GM12892 (cell line): Measurements from ENCODE around the gene SRCIN1.

Source experiments
- POLR2A ChIP-seq: IDR thresholded peaks from 2 replicates; pipeline ENCODE4 v1.6.1; 2011; ENCODE audit warnings: low read depth, low read length, control low read depth
- POLR2AphosphoS5 ChIP-seq: IDR thresholded peaks from 2 replicates; pipeline ENCODE4 v1.6.1; 2011; ENCODE audit warnings: low read depth, low read length, control low read depth
- TAF1 ChIP-seq: IDR thresholded peaks from 2 replicates; pipeline ENCODE4 v1.6.1; 2011; ENCODE audit warnings: low read depth, mild to moderate bottlenecking, control low read depth, low read length, borderline replicate concordance

- TF ChIP-seq TAF1, result no peak
- no peak for TF ChIP-seq POLR2AphosphoS5
- TF ChIP-seq POLR2A, result no peak
Measured at GRCh38 chr17:38611070-38611786, 5.5 kb upstream of the SRCIN1 start.
